Measurements from ENCODE around the gene ZNF124. TPM values are rescaled to one million over a fixed set of nuclear protein-coding genes. Genes with fewer than 3 reads are reported as not detected.
"Not testable (repeated sequence)": the region's sequence is repeated elsewhere in the genome, so short reads cannot be mapped to it uniquely, and the experiment has no call there.

ZNF124 gene
- 79.2 and 110 TPM in 2 replicates for total RNA-seq

GRCh38 chr1:247171875-247172563, at the start of gene ZNF124:
TSS of gene ZNF124 (minus strand) at chr1:247172020. CDS start at chr1:247171877, 143 bp downstream.
- DNase-seq (ENCODE audit: low read depth), result not testable (repeated sequence)

- not testable (repeated sequence) for DNase-seq (ENCODE audit: low read depth)
Measured at GRCh38 chr1:247220280-247220679, 48.5 kb upstream of the ZNF124 start.

- no peak for DNase-seq (ENCODE audit: low read depth)
Measured at GRCh38 chr1:247218121-247218651, 46.4 kb upstream of the ZNF124 start.

- no peak for DNase-seq (ENCODE audit: low read depth)
Measured at GRCh38 chr1:247216261-247216660, 44.4 kb upstream of the ZNF124 start.

GRCh38 chr1:247212627-247213617, 41.1 kb upstream of the ZNF124 start:
- DNase-seq (ENCODE audit: low read depth), result peak; percentile 15

- DNase-seq (ENCODE audit: low read depth), result peak; percentile 59
Measured at GRCh38 chr1:247212012-247212411, 40.2 kb upstream of the ZNF124 start.

- no peak for DNase-seq (ENCODE audit: low read depth)
Measured at GRCh38 chr1:247211339-247211738, 39.5 kb upstream of the ZNF124 start.

- peak; percentile 78 for DNase-seq (ENCODE audit: low read depth)
Measured at GRCh38 chr1:247210376-247211117, 38.7 kb upstream of the ZNF124 start.

GRCh38 chr1:247210062-247210375, 38.2 kb upstream of the ZNF124 start:
- DNase-seq (ENCODE audit: low read depth), result no peak

GRCh38 chr1:247209396-247209795, 37.6 kb upstream of the ZNF124 start:
- DNase-seq (ENCODE audit: low read depth), result no peak

- DNase-seq (ENCODE audit: low read depth), result no peak
Measured at GRCh38 chr1:247204177-247204647, 32.4 kb upstream of the ZNF124 start.

- DNase-seq (ENCODE audit: low read depth), result no peak
Measured at GRCh38 chr1:247198781-247199180, 27.0 kb upstream of the ZNF124 start.

- no peak for DNase-seq (ENCODE audit: low read depth)
Measured at GRCh38 chr1:247193958-247194357, 22.1 kb upstream of the ZNF124 start.

- DNase-seq (ENCODE audit: low read depth), result no peak
Measured at GRCh38 chr1:247189981-247190798, 18.4 kb upstream of the ZNF124 start.

GRCh38 chr1:247185667-247186066, 13.8 kb upstream of the ZNF124 start:
- no peak for DNase-seq (ENCODE audit: low read depth)

- DNase-seq (ENCODE audit: low read depth), result no peak
Measured at GRCh38 chr1:247184254-247184653, 12.4 kb upstream of the ZNF124 start.

- DNase-seq (ENCODE audit: low read depth), result no peak
Measured at GRCh38 chr1:247182994-247183393, 11.2 kb upstream of the ZNF124 start.

- DNase-seq (ENCODE audit: low read depth), result no peak
Measured at GRCh38 chr1:247180581-247180980, 8.8 kb upstream of the ZNF124 start.

- DNase-seq (ENCODE audit: low read depth), result no peak
Measured at GRCh38 chr1:247177755-247178154, 5.9 kb upstream of the ZNF124 start.

- DNase-seq (ENCODE audit: low read depth), result no peak
Measured at GRCh38 chr1:247175458-247175857, 3.6 kb upstream of the ZNF124 start.

- no peak for DNase-seq (ENCODE audit: low read depth)
Measured at GRCh38 chr1:247173431-247173830, 1.6 kb upstream of the ZNF124 start.

Measured in renal cortical epithelial cell (primary cell).